K562 (cell line): ENCODE results near the gene MGA. TPM values are rescaled to one million over a fixed set of nuclear protein-coding genes. Genes with fewer than 3 reads are reported as not detected.

Experiments
- ARID3B ChIP-seq: fragments of 250-450 bp; sonication (Bioruptor Pico); IDR thresholded peaks from 2 replicates; pipeline ENCODE4 v1.4.0; 2020; ENCODE audit warnings: borderline replicate concordance
- ATF2 ChIP-seq: sonication (generic); formaldehyde crosslinking; IDR thresholded peaks from 2 replicates; pipeline ENCODE4 v1.8.1; 2022; ENCODE audit warnings: missing genetic modification reagents
- BCOR ChIP-seq: fragments of 450-650 bp; IDR thresholded peaks from 2 replicates; pipeline ENCODE4 v1.6.1; 2016
- BMI1 ChIP-seq: fragments of 150-350 bp; IDR thresholded peaks from 2 replicates; pipeline ENCODE4 v1.6.1; 2014; ENCODE audit warnings: low read length
- BRF1 ChIP-seq: IDR thresholded peaks from 3 replicates; pipeline ENCODE4 v1.6.1; 2011; ENCODE audit warnings: borderline replicate concordance, mild to moderate bottlenecking; ENCODE audit not compliant: insufficient read length; ENCODE audit errors: extremely low read depth
- CC2D1A ChIP-seq: fragments of 450-650 bp; IDR thresholded peaks from 2 replicates; pipeline ENCODE4 v1.6.1; 2017; ENCODE audit warnings: mild to moderate bottlenecking
- CREB1 ChIP-seq, 2 experiments: sonication (generic) in 1 of 2; formaldehyde crosslinking in 1 of 2; IDR thresholded peaks; 2 replicates each; pipeline versions ENCODE4 v1.6.1 to v1.8.0; 2012 to 2022; ENCODE audit warnings: inconsistent platforms in 1 of 2, mild to moderate bottlenecking in 1 of 2, missing genetic modification reagents in 1 of 2, moderate library complexity in 1 of 2
- DNMT1 ChIP-seq: fragments of 450-650 bp; IDR thresholded peaks from 2 replicates; pipeline ENCODE4 v1.6.1; 2016; ENCODE audit warnings: antibody characterized with exemption, mild to moderate bottlenecking
- EZH2 ChIP-seq: IDR thresholded peaks from 2 replicates; pipeline ENCODE4 v1.6.1; 2012; ENCODE audit warnings: low read depth, mild to moderate bottlenecking, inconsistent platforms, low read length, borderline replicate concordance
- HSF4 ChIP-seq: fragments of 250-450 bp; sonication (Bioruptor Pico); IDR thresholded peaks from 2 replicates; pipeline ENCODE4 v2.1.2; 2022; ENCODE audit warnings: mild to moderate bottlenecking, moderate library complexity, borderline replicate concordance
- KHSRP ChIP-seq: fragments of 450-650 bp; IDR thresholded peaks from 2 replicates; pipeline ENCODE4 v1.6.1; 2017
- KLF16 ChIP-seq: IDR thresholded peaks from 2 replicates; pipeline ENCODE4 v1.6.1; 2016; ENCODE audit warnings: antibody characterized with exemption
- NR2C2 ChIP-seq, 2 experiments: fragments of 200-800 bp in 1 of 2; sonication (Bioruptor generic) in 1 of 2; sonication (generic) in 1 of 2; formaldehyde crosslinking in 1 of 2; IDR thresholded peaks; 2 replicates each; pipeline versions ENCODE4 v1.6.1 to v1.8.0; 2016 to 2022; ENCODE audit warnings: mild to moderate bottlenecking in 1 of 2, missing compliant biosample characterization in 1 of 2, missing genetic modification characterization in 1 of 2, missing genetic modification reagents in 1 of 2
- OTX1 ChIP-seq: fragments of 450-650 bp; formaldehyde crosslinking; IDR thresholded peaks from 2 replicates; pipeline ENCODE4 v1.4.0; 2022; ENCODE audit warnings: mild to moderate bottlenecking
- PCBP2 ChIP-seq: fragments of 200-400 bp; formaldehyde crosslinking; IDR thresholded peaks from 2 replicates; pipeline ENCODE4 v1.6.1; 2018; ENCODE audit warnings: low read length, low read depth, mild to moderate bottlenecking, moderate library complexity; ENCODE audit not compliant: poor library complexity, severe bottlenecking
- RCOR1 ChIP-seq, 2 experiments: IDR thresholded peaks; 2 replicates each; pipeline ENCODE4 v1.6.1; 2012; ENCODE audit warnings: low read depth in 2 of 2, low read length in 2 of 2, borderline replicate concordance in 1 of 2, improper control_type of control experiment in 1 of 2
- SNIP1 ChIP-seq: fragments of 450-650 bp; IDR thresholded peaks from 2 replicates; pipeline ENCODE4 v1.7.1; 2017; ENCODE audit warnings: low read depth, mild to moderate bottlenecking
- ZBTB8A ChIP-seq: fragments of 450-650 bp; IDR thresholded peaks from 2 replicates; pipeline ENCODE4 v1.6.1; 2018; ENCODE audit warnings: mild to moderate bottlenecking, moderate library complexity; ENCODE audit not compliant: partially characterized antibody
- ZFX ChIP-seq: sonication (generic); formaldehyde crosslinking; IDR thresholded peaks from 2 replicates; pipeline ENCODE4 v1.8.0; 2022; ENCODE audit warnings: mild to moderate bottlenecking, missing genetic modification reagents, moderate library complexity
- ZKSCAN8 ChIP-seq: fragments of 200-800 bp; sonication (Bioruptor generic); IDR thresholded peaks from 2 replicates; pipeline ENCODE4 v1.6.1; 2016; ENCODE audit warnings: missing genetic modification characterization, missing compliant biosample characterization
- ZNF212 ChIP-seq: fragments of 450-650 bp; formaldehyde crosslinking; IDR thresholded peaks from 2 replicates; pipeline ENCODE4 v1.4.0; 2020; ENCODE audit warnings: mild to moderate bottlenecking
- ZNF77 ChIP-seq: fragments of 250-450 bp; sonication (Bioruptor Pico); IDR thresholded peaks from 2 replicates; pipeline ENCODE4 v1.5.0; 2020
- polyA plus RNA-seq, 8 experiments: library from polyadenylated mRNA; depleted of rRNA in 4 of 8; stranded (reverse) in 5 of 8; unstranded in 3 of 8; fragments of >200 nt; fragmentation: Nextera tagmentation in 2 of 8; fragmentation: Illumina TruSeq in 1 of 8; extraction: Ambion mirVana in 2 of 8; extraction: Trizol in 1 of 8; gene quantifications; 2 replicates each; pipeline versions ENCODE4 v1.2.1 to v1.2.3, GENCODE V29; 2011 to 2014; ENCODE audit warnings: inconsistent platforms in 1 of 8, missing spikeins in 1 of 8
- total RNA-seq, 7 experiments: library from RNA; depleted of rRNA in 6 of 7; stranded (reverse); fragments of >200 nt in 6 of 7; fragmentation: Illumina TruSeq in 2 of 7; extraction: Trizol in 2 of 7; gene quantifications; 2 replicates each; pipeline versions ENCODE4 v1.2.1 to v1.2.3, GENCODE V29; 2011 to 2021; ENCODE audit warnings: low replicate concordance in 1 of 7
- TF ChIP-seq, protein P1 (sequence below), 2 experiments: fragments of 450-650 bp; conservative IDR thresholded peaks; 2 replicates each; pipeline ENCODE4 v1.6.1; 2017; ENCODE audit warnings: mild to moderate bottlenecking in 2 of 2, moderate library complexity in 2 of 2

Gene MGA
- total and polyA plus RNA-seq, 9 of the 15 experiments (the other 6 are each of a cell fraction or from before 2014, with no cell fraction given), result 4.7 to 56.1 (median 21.1) TPM

DNA sequence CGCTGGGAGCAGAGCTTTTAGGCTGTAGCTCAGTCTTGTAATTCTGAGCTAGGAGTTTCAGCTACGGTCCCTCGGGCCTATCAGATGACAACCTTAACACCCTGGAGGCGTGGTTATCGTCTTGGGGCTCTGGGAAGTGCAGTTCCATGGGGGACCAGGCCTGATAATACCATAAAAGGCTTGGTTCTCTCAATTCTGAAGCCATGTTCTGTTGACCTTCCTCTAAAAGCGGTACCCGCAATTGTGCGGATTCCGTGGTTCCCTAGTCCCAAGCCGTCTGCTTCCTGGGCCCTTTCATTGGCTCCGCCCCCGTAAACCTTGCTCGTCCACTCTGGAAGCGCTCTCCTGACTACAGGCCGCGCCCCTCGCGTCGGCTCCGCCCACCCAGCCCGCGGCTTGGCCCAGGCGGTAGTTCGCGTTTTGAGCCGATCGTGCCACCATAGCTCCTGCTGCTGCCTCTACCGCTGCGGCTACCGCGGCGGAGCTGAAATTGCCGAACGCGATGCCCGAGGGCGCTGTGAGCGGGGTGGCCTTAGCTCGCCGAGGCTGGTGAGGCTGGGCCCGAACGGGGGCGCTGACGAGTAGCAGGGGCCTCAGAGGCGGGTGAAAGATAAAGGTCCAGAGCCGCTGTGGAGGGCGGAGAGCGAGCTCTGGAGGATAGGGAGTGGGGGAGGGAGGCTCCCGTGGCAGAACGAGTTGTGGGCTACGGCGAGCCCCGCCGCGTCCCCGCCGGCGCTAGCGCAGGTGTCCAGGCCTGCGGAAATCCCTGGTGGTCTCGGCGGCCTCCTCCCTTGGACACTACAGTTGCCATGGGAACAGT lies 114.1 kb downstream of the MGA start, which contains the start of gene MAPKBP1 (continued):
- no peak for TF ChIP-seq SNIP1
- no peak for TF ChIP-seq PCBP2
- TF ChIP-seq ZKSCAN8 (CRISPR knock-in tag), result no peak
- no peak for TF ChIP-seq BRF1
- no peak for TF ChIP-seq EZH2
- no peak; the same call in 1 of the 2 replicates for TF ChIP-seq NR2C2 (CRISPR knock-in tag; IDR thresholded peaks at IDR 0.05)
- peak; percentile 77 for TF ChIP-seq NR2C2 (tag; IDR thresholded peaks at IDR 0.05)
- TF ChIP-seq KHSRP, result no peak
- peak; percentile 76 for TF ChIP-seq ZFX
- TF ChIP-seq HSF4 (CRISPR knock-in tag), result no peak
- no peak for TF ChIP-seq CC2D1A
- TF ChIP-seq BCOR, result peak; percentile 73; the same call in 1 of the 2 replicates
- TF ChIP-seq KLF16, result peak; percentile 61; the same call in 1 of the 2 replicates
- no peak for TF ChIP-seq ZNF212 (CRISPR knock-in tag)
- TF ChIP-seq ZNF77, result no peak
- TF ChIP-seq DNMT1, result no peak
- TF ChIP-seq ARID3B (CRISPR knock-in tag), result no peak
- TF ChIP-seq, protein P1, sequence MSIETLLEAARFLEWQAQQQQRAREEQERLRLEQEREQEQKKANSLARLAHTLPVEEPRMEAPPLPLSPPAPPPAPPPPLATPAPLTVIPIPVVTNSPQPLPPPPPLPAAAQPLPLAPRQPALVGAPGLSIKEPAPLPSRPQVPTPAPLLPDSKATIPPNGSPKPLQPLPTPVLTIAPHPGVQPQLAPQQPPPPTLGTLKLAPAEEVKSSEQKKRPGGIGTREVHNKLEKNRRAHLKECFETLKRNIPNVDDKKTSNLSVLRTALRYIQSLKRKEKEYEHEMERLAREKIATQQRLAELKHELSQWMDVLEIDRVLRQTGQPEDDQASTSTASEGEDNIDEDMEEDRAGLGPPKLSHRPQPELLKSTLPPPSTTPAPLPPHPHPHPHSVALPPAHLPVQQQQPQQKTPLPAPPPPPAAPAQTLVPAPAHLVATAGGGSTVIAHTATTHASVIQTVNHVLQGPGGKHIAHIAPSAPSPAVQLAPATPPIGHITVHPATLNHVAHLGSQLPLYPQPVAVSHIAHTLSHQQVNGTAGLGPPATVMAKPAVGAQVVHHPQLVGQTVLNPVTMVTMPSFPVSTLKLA (conservative IDR thresholded peaks at IDR 0.05), result peak; percentile 47 to 78
- no peak; the same call in 1 of the 2 replicates for TF ChIP-seq CREB1 (IDR thresholded peaks at IDR 0.05)
- peak; percentile 86 for TF ChIP-seq CREB1 (CRISPR knock-in tag; IDR thresholded peaks at IDR 0.05)
- TF ChIP-seq OTX1 (CRISPR knock-in tag), result peak; percentile 28; the same call in 1 of the 2 replicates
- TF ChIP-seq BMI1, result no peak
- TF ChIP-seq ATF2 (CRISPR knock-in tag), result no peak
- no peak for TF ChIP-seq ZBTB8A
- peak in 1 of 2 experiments; percentile 73; a peak in 2 of 4 replicates for TF ChIP-seq RCOR1 (IDR thresholded peaks at IDR 0.05; ENCODE audit: borderline replicate concordance in 1 of 2, low read depth in 2 of 2, low read length in 2 of 2)
